HFF-Myc (cell line): ENCODE results near the gene CD2.

Experiments used
- DNase-seq: peaks from one replicate; pipeline ENCODE4 v3.0.0-alpha.2; 2011; ENCODE audit warnings: low read depth; ENCODE audit errors: extremely low read depth
- H3K4me3 ChIP-seq: replicated peaks from 2 replicates; pipeline ENCODE4 v1.5.1; 2011; ENCODE audit warnings: low read depth, mild to moderate bottlenecking, control low read depth, low read length
- TF ChIP-seq, protein P1 (sequence below): IDR thresholded peaks from 2 replicates; pipeline ENCODE4 v1.5.1; 2012; ENCODE audit warnings: mild to moderate bottlenecking, low read depth, low read length, control low read depth; ENCODE audit errors: missing control alignments

CD2 gene

DNA sequence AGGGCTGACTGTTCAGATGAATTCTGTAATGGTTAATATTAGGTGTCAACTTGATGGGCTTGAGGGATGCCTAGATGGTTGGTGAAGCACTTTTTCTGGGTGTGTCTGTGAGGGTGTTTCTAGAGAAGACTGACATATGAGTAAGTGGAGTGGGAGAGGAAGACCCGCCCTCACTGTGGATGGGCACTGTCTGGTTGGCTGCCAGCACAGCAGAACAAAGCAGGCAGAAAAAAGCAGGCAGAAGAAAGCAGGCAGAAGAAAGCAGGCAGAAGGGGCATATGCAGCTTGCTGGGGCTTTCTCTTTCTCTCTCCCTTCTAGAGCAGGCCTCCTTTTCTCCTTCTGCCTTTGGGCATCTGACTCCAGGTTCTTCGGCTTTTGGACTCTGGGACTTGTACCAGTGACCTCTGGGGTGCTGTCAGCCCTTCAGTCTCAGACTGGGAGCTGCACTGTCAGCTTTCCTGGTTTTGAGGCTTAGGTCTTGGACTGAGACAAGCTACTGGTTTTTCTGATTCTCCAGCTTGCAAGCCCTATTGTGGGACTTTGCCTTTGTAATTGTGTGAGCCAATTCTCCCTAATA, 42.9 kb upstream of the CD2 start:
- TF ChIP-seq, protein P1, sequence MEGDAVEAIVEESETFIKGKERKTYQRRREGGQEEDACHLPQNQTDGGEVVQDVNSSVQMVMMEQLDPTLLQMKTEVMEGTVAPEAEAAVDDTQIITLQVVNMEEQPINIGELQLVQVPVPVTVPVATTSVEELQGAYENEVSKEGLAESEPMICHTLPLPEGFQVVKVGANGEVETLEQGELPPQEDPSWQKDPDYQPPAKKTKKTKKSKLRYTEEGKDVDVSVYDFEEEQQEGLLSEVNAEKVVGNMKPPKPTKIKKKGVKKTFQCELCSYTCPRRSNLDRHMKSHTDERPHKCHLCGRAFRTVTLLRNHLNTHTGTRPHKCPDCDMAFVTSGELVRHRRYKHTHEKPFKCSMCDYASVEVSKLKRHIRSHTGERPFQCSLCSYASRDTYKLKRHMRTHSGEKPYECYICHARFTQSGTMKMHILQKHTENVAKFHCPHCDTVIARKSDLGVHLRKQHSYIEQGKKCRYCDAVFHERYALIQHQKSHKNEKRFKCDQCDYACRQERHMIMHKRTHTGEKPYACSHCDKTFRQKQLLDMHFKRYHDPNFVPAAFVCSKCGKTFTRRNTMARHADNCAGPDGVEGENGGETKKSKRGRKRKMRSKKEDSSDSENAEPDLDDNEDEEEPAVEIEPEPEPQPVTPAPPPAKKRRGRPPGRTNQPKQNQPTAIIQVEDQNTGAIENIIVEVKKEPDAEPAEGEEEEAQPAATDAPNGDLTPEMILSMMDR, result no peak
- no peak overlapping the region for H3K4me3 ChIP-seq
- no peak for DNase-seq

DNA sequence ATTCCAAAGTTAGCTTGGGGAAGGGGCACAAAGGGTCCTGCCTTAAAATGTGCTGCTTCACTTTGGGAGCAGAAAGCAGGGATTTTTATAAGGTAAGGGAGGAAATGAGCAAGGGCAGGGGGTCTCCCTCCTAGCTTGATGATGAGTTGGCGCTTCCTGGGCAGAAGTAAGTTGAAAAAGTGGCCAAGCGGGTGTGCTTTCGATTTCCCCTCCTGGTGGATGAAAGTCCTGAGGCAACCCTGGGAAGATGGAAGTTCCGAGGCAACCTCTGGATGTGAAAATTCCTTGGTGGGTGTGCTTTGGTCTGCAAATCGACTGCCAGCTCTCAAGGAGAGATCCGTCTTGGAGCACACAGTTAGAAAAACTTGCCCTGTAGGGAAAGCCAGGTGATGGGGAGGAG, 41.7 kb upstream of the CD2 start:
- TF ChIP-seq, protein P1, result no peak
- DNase-seq, result no peak
- no peak overlapping the region for H3K4me3 ChIP-seq

DNA sequence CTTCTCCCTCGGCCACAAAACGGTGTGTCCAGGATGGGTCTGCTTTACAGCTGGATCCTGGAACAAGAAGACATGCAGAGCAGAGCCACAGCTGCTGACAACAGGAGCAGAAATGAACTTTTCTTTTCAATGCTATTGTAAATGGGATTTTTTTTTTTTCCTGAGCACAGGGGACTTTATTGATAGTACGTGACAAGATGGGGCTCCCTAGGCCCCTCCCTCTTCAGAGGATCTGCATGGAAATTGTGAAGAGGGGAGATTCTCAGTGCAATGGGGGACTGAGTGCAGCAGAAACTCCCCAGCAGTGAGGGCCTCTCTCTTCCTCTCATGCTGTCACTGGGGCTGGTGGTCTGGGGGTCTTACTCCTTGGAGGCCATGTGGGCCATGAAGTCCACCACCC, 40.8 kb upstream of the CD2 start:
- no peak overlapping the region for H3K4me3 ChIP-seq
- TF ChIP-seq, protein P1, result no peak
- DNase-seq, result no peak

DNA sequence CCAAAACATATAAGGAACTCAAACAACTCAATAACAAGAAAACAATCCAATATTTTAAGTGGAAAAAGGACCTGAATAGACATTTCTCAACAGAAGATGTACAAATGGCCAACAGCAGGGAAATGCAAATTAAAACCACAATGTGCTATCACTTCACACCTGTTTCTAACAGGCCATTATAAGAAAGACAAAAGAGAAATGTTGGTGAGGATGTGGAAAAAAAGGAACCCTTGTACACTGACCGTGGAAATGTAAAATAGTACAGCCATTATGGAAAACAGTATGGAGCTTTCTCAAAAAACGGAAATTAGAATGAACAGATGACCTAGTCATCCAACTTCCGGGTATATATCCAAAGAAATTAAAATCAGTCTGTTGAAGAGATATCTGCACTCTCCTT, 37.8 kb upstream of the CD2 start:
- no peak for DNase-seq
- H3K4me3 ChIP-seq, result no peak overlapping the region
- TF ChIP-seq, protein P1, result no peak

DNA sequence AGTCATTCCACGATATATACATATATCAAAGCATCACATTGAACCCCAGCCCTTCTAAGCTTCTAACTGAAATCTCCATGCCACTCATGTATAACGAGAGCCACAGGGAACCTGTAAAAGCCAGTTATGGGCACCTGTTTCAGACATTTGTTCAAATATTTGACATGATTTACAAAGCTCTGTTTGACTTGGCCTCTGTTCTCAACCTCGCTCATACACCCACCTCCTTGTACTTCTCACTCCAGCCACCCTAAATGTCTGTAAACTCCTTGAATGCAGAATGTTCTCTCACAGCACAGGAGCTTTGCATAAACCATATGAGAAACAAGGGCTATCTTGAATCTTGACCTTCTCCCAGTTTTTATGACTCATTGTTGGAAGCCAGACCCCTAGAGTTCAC, 36.9 kb upstream of the CD2 start:
- DNase-seq, result no peak
- TF ChIP-seq, protein P1, result no peak
- no peak overlapping the region for H3K4me3 ChIP-seq

DNA sequence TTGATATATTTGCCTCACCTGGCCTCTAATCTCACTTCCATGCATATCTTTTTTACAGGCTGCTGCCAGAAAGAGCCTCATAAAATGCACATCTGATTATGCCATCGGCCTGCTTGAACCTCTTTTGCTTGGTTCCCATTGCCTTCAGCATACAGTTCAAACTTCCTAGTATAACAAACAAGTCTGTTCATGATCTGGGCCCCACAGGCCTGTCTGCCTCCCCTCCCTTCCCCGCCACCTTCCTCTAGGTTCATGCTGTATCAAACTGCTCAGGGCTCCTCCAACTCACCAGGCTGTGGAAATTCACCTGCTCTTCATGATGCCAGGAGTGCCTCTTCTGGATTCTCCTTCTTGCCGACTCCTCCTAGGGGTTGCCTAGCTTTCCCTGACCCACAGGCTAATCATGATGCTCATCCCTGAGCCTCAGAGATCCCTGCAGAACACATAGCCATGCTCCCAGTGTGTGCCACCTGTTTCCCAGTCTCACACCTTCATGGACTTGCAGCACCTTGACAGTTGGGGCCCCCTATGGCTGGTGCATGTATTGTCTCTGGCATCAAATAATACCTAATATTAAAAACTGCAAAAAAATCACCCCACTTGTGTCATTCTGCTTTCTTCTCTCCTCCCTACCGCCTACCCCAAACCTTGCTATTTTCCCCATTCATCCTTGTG, 33.7 kb upstream of the CD2 start:
- TF ChIP-seq, protein P1, result no peak

DNA sequence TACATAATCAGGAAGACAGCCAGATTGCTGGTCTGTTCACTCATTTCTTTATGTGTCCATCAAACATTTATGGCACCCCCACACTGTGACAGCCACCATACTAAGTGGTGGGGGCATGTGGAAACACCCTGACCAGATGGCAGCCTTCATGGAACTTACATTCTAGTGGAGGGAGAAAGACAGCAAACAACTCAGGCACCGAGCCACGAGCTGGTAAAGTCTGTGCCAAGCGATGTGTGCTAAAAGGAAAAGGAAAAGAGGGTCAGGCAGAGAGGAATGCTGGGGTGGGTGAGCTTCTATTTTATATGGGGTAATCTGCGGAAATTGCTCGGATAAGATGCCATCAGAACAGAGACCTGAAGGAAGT, 33.2 kb upstream of the CD2 start:
- DNase-seq, result no peak
- H3K4me3 ChIP-seq, result no peak overlapping the region
- TF ChIP-seq, protein P1, result no peak

More for the DNA sequence above, 33.7 kb upstream of the CD2 start:
- no peak for DNase-seq
- H3K4me3 ChIP-seq, result no peak overlapping the region
